HG03342 (cell line): Measurements from ENCODE around the gene PRKAG1.
A peak's percentile ranks its signal among the peaks of the same experiment; 100 is the strongest.

Experiments used
- ATAC-seq: cut with Tn5 transposase; IDR thresholded peaks from one replicate; pipeline ENCODE4 v1.9.1; 2021; ENCODE audit warnings: mild to moderate bottlenecking, moderate library complexity; ENCODE audit not compliant: unreplicated experiment

PRKAG1 gene

DNA sequence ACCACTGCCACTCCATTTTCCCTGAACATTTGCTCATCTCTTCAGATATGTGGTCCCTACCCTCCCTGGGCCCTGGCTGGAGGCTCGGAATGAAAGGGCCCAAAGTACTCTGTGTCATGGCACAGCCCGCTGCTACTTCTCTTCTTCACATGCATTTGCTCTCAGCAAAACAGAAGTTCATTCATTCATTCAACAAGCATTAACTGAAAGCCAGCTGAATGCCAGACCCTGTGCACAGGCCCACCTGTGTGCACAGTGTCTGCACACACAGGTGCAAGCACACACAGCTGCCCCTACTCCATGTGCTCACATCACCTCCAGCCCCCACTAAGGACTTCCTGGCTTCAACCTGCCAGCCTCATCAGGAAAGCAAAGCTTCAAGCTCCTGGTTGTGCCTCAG, 32.7 kb downstream of the PRKAG1 start:
- no peak for ATAC-seq

DNA sequence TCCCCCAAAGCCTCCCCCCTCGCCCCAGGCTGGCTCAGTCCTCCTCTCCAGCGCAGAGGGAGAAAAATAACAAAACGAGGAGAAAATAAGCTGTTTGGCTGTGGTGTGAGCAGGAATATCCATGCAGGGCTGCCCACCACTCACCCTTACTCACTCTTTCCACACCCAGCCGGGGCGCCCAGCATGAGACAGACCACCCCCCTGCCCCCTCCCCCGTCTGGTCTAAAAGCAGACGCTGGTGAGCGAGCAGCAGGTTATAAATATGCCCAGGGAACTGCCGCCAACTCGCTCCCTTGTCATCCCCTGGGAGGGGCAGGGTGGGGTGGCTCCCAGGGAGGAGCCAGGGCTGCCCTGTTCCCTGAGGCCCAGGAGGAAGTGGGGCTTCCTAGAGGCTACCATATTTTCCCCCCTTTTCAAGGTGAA, 33.1 kb downstream of the PRKAG1 start:
- no peak for ATAC-seq

DNA sequence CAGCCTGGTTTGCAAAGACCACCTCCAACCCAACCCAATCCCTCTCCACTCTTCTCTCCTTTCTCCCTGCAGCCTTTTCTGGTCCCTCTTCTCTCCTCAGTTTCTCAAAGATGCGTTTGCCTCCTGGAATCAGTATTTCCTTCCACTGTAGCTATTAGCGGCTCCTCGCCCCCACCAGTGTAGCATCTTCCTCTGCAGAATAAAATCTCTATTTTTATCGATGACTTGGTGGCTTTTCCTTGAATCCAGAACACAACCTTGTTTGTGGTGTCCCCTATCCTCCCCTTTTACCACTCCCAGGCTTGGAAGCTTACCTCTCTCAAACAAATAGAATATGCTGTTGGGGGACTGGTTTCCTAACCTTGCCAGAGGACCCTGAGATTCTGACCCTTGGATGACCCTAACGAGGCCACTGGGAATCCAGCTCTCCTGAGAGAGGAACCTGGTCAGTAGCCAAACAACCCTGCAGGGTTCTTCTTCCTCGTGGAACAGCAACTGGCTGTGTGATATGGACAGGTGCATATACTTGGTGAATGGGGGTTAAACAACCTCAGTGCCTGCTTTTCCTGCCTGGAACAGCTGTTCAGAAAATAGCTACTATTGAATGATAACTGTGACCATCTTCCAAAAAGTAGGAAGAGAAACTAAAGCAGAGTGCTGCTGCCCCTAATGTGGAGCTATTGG, 36.0 kb downstream of the PRKAG1 start:
- ATAC-seq, result no peak

DNA sequence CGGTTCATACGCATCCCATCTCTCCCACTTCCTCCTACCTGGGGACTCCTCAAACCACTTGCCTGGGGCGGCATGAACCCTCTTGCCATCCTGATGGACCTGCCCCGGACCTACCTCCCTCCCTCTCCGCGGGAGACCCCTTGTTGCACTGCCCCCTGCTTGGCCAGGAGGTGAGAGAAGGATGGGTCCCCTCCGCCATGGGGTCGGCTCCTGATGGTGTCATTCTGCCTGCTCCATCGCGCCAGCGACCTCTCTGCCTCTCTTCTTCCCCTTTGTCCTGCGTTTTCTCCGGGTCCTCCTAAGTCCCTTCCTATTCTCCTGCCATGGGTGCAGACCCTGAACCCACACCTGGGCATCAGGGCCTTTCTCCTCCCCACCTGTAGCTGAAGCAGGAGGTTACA, 36.8 kb downstream of the PRKAG1 start:
- ATAC-seq, result no peak

DNA sequence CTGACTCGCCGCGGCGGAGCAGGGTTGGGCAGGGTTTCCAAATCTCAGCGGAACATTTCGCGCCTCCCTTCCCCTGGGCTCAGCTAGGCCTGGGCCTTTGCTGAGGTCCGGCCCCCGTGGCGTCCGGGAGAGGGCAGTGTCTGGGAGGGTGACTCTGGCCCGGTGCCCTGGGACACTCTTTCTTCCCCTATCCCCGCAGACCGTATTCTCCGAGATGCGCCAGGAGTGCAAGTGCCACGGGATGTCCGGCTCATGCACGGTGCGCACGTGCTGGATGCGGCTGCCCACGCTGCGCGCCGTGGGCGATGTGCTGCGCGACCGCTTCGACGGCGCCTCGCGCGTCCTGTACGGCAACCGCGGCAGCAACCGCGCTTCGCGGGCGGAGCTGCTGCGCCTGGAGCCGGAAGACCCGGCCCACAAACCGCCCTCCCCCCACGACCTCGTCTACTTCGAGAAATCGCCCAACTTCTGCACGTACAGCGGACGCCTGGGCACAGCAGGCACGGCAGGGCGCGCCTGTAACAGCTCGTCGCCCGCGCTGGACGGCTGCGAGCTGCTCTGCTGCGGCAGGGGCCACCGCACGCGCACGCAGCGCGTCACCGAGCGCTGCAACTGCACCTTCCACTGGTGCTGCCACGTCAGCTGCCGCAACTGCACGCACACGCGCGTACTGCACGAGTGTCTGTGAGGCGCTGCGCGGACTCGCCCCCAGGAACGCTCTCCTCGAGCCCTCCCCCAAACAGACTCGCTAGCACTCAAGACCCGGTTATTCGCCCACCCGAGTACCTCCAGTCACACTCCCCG, 37.4 kb downstream of the PRKAG1 start:
- ATAC-seq, result no peak

DNA sequence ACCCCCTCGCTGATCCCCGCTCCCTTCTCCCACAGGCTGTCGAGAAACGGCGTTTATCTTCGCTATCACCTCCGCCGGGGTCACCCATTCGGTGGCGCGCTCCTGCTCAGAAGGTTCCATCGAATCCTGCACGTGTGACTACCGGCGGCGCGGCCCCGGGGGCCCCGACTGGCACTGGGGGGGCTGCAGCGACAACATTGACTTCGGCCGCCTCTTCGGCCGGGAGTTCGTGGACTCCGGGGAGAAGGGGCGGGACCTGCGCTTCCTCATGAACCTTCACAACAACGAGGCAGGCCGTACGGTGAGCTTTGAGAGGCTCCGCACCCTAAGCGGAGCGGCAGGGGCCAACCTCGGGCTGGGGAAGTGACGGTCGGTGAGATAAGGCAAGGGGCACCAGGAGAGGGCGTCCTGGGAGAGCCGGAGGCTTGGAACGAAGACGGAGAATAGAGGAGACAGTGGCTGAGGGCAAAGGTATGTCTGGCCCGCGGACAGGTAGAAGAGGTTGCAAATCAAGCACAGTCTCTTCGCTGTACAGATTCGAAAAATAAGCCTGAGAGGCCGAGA, 38.1 kb downstream of the PRKAG1 start:
- no peak for ATAC-seq

DNA sequence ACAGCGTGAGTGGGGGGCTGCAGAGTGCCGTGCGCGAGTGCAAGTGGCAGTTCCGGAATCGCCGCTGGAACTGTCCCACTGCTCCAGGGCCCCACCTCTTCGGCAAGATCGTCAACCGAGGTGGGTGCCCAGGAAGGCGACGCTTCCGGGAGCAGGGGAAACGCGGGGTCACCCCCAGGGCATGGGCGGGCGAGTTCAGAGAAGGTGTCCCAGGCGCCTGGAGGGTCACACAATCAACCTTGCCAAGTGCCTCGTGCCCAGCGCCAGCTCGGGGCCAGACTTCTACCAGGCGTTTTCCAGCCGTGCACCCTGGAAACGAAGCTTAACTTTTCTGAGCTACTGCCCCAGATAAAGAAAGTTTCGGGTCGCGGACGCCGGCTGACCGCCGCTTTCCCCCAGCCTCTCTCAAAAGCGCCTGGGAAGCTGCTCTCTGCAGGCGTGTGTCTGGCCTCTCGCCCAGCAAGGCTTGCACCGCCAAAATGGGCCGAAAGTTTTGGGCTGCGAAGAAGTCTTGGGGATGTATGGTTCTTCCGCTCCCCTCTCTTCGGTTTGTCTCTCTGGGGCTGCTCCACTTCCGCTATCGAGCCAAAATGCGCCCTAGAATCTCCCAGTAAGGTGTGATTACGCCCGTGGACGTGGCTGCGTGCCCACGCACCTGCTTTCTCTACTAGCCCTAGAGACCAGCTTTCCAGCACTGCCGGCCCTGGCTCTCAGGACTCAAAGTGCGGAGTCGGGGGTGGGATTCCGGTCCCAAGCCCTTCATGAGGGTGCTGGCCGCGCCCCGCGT, 38.8 kb downstream of the PRKAG1 start:
- ATAC-seq, result no peak

DNA sequence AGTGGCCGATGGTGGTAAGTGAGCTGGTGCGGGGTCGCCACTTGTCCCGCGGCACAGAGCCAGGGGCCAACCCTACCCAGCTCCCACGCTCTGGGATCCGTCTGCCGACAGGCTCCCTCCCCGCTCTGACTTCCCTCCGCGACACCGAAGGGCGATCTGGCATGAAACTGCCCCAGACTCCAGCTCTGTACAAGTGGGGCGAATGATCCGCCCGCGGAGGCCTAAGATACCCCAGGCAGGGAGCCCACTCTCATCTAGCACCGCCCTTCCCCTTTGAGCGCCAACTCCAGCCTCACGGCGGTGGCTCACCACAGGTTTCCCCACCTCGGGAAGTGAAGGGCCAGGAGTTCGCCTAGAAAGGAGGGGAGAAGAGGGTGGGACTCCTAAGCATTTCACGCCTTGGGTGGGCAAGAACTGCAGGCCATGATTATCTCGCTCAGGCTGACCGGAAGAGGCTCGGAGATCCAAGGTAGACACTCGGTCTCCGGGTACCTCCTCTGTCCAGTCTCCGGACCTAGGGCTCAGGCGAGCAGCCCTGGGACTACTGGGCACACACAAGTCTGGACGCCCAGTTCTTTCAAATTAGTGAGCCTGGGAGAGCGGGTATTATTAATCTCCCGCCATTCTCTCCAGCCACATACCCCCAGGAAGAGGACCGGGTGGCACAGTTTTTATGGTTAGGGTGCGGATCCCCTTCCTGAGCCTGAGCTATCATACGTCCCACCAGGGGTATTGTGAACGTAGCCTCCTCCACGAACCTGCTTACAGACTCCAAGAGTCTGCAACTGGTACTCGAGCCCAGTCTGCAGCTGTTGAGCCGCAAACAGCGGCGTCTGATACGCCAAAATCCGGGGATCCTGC, 39.6 kb downstream of the PRKAG1 start:
- no peak for ATAC-seq

DNA sequence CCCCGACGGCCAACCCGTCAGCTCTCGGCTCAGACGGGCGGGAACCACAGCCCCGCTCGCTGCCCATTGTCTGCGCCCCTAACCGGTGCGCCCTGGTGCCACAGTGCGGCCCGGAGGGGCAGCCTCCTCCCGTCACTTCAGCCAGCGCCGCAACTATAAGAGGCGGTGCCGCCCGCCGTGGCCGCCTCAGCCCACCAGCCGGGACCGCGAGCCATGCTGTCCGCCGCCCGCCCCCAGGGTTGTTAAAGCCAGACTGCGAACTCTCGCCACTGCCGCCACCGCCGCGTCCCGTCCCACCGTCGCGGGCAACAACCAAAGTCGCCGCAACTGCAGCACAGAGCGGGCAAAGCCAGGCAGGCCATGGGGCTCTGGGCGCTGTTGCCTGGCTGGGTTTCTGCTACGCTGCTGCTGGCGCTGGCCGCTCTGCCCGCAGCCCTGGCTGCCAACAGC, 40.3 kb downstream of the PRKAG1 start, which contains the start of gene WNT1:
Gene WNT1, plus strand, starts transcription at position 32 of the 450 bp plus-strand sequence. Its CDS starts 329 bp downstream, at position 361.
- ATAC-seq, result peak; percentile 13

DNA sequence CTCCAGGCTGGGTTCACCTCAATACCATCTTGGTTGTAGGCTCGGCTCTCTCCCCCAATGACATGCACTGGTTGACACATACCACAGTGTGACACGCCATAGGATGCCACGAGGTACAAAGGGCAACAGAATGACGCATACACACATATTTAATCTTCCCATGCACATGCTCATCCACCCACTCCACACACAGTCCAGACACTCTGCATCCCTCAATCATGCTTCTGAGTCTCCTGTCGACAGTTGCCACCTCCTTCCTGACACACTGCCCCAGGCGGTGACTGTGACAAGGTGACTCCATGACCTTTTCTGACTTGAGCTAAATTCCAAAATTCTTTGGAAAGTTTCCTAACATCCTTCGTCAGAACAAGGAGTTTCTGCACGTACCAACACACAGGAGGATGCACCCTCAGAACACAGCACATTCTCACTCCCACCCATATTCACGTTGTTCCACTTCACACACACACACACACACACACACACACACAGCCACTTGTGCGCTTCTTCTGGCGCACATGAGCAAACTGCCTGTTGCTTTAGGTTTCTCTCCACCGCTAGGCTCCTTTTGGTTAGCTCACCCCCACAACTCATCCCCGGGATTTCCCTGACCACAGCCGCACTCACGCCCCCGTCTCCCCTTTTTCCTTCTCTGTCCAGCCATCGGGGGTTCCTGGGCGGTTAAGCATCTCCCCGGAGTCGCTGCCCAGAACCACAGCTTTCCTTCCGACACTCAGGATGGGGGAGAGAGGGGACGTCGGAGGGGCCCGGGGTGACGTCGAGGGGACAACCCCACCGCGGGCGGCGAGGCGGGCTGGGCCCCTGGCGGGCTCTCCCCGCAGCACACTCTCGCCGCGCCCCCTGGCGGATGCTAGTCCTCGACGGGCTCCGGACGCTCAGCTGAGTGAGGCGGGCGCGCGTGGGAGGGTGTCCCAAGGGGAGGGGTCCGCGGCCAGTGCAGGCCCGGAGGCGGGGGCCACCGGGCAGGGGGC, 41.0 kb downstream of the PRKAG1 start:
- ATAC-seq, result peak; percentile 60

DNA sequence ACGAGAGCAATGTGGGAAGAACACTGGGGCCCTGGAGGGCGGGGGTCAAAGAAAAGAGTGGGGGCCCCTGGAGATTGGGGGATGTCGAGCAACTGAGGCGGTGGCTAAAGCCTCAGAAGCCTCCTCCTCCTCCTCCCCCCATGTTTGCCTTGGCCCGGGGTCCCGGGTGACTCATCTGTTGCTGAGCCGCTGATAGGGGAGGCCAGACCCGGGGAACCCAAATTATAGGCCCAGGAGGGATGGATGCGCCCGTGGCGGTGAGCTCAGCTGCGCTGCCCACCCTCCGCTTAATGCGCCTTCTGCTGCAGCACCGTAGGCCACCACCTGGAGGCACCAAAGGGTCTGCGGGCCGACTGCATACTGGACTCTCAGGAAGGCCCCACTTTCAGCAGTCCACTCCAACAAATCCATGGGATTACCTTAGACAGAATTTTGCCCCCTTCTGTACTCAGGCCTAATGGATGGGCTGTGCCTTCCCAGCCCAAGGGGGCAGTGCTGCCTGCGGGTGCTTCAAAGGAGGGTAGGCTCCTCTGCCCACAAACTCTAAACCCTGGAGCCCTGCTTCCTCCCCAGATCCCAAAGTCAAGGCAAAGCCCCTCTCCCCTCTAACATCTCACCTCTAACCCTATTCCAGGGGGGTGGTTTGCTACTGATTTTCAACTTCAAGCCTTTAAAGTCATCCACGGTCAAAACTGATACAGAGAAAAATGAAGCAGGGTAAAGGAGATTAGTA, 44.5 kb downstream of the PRKAG1 start:
- ATAC-seq, result no peak

DNA sequence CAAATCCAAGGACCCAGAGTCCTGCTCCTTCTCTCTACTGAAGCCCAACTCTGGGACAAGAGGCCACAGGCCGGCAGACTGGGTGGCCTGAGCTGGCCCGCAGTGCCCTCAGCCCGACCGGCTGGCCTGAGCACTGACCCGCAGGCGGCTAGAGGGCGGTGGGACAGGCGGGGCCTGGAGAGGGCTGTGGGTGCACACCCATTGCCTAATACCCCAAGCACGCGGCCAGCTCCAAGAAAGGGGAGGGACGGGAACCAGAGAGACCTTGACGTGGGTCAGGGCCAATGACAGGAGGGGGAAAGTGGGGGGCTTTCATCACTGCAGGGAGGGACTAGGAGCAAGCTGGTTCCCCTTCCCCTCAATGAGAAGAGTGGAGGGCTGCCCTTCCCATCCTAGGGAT, 45.0 kb downstream of the PRKAG1 start:
- no peak for ATAC-seq

DNA sequence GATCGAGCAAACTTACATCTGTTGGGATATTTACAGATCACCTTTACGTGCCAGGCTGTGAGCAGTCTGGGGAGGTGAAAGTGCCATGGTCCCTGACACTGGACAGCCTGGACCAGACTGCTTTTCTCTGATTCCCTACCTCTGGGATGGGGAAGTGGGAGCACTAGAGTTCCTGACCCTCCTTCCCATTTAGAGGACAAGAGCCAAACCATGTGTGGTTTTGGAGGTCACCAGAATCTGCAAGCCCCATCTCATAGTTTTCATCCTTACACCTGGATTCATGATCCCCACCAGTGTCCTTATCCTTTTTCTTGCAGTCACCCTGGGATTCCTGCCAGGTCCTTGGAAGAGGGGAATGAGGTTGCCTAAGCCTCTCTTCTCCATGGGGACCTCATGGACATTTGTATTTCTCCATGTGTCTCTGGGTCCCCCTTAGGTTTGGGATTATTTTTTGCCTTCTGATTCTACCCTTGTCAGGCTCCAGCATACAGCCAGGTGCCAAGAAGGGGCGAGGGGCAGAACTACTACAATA, 45.6 kb downstream of the PRKAG1 start:
- no peak for ATAC-seq

DNA sequence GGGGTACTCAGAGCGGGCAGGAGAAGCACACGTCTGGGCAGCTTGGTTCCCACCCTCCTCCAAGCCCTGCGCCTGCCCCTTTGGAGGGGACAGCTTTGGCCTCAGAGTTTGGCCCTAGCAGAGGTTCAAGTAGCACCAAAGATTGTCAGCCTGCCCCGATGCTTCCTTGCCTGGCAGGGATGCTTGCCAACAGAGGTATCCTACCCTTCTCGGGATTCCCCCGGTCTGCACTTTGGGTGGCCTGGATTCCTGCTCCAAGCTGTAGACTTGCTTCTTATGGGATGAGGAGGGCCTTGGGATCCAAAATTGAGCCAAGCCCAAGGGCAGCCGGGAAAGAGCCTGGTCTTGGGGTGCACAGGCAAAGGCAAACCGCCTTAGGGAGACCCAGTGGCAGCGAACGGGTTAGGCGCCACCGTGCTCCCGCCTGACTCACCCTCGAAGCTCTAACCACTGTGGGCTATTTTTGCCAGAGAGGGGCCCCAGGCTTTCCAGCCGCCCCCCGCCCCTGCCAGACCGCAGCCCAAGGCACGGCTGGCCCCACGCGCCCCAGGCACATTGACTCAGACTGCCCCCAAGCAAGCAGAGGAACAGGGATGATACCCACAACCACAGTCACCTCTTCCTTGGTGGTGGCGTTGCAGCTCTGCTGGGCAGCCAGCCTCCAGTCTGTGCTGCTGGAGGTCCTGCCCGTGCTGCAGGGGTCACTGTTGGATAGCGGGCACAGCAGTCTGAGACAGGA, 46.2 kb downstream of the PRKAG1 start:
- no peak for ATAC-seq

DNA sequence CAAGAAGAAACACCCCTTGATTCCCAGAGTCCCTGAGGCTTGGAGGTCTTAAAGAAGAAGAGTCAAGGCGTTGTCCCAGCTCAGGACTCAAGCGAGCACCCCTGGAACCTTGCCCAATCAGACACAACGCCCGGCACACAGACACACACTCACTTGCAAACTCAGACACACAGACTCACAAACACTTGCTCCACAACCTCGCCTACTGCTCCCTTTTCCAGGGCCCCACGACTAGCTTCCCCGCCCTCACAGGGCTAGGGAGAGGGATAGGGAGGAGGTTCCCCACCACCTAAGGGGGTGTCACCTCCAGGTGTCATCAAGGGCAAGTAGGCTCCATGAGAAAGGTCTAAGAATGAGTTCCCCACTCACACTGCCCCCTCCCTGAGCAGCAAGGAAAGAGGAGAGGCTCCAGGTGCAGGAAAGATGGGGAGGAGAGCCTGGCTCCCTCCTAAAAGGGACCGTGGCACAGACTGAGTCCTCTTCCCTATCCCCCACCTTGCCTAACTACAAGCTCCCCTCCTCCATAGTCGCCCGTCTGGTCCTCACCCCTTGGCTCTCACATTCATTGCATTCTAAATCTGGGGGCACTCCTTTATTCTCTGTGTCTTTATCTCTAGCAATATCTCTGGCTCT, 47.8 kb downstream of the PRKAG1 start:
- no peak for ATAC-seq

DNA sequence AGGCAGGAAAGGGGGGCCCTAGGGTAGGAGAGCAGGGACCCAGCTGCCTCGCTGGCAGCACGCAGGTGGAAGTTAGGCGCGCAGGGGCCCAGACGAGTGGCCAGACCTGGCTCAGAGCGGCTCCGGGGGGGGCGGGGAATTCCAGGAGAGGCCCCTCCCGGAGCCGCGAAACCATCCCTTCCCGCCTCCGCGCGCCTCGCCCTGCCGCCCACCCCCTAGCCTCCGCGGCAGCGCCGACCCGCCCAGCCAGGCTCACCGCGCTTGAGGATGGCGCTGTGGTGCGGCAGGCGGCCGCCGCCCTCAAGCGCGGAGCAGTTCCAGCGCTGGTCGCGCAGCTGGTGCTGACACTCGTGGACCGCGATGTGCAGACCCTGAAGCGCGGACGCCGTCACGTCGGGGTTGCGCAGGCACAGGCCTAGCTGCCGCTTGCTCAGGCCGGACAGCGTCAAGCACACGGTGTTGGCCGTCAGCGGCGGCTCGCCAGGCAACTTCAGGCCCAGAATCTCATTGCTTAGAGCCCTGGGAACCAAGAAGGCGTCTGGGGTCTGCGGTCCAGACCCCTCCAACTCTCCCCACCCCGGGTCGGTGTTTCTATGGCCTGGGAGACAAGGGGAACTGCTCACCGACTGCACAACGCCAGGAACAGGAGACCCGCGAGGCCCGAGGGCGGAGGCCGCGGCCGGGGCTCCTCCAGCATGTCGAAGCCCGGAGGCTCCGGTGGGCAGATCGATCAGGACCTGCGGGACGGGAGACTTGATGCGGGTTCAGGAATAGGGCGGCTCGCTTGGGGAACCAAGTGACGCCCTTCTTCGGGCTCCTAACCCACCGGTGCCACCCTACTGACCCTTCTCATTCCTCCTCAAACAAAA, 48.5 kb downstream of the PRKAG1 start:
- ATAC-seq, result no peak
